ENCODE results near the gene CFAP97.

DNA sequence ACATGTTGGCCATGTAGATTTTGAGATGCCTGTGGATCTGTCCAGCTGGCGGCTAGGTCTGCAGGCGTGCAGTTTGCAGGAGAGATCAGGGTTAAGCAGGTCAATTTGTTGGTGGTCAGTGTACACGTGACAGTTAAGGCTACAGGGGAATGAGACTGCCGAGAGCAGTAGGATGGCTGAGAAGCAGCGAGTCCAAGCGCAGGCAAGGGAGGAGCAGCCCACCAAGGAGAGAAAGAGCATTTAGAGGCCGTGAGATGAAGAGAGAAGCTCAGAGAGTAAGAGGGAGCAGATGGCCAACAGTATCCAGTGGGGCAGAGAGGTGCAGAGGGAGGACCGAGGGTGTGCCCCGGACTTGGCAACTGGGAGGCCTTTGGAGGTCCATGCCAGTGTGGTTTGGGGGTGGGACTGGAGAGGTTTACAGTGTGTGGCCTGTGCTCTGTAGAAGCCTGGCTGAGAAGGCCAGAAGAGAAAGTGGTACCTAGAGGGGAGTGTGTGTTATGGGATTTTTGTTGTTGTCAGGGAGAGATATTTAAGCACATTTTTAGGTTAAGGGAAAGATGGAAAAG lies 24.0 kb upstream of the CFAP97 start:
- TF ChIP-seq POLR2AphosphoS5 (IDR thresholded peaks at IDR 0.05) (no peak), EP300 (IDR thresholded peaks at IDR 0.05) (no peak), POLR2A (IDR thresholded peaks at IDR 0.05) (no peak)
- TF ChIP-seq, protein P1, sequence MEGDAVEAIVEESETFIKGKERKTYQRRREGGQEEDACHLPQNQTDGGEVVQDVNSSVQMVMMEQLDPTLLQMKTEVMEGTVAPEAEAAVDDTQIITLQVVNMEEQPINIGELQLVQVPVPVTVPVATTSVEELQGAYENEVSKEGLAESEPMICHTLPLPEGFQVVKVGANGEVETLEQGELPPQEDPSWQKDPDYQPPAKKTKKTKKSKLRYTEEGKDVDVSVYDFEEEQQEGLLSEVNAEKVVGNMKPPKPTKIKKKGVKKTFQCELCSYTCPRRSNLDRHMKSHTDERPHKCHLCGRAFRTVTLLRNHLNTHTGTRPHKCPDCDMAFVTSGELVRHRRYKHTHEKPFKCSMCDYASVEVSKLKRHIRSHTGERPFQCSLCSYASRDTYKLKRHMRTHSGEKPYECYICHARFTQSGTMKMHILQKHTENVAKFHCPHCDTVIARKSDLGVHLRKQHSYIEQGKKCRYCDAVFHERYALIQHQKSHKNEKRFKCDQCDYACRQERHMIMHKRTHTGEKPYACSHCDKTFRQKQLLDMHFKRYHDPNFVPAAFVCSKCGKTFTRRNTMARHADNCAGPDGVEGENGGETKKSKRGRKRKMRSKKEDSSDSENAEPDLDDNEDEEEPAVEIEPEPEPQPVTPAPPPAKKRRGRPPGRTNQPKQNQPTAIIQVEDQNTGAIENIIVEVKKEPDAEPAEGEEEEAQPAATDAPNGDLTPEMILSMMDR (IDR thresholded peaks at IDR 0.05) = no peak
